SH-SY5Y (cell line): ENCODE results near the gene PAK1.

Experiments
- GATA2 ChIP-seq: IDR thresholded peaks from 2 replicates; pipeline ENCODE4 v1.6.1; 2011; ENCODE audit warnings: mild to moderate bottlenecking, low read depth, low read length
- GATA3 ChIP-seq: IDR thresholded peaks from 2 replicates; pipeline ENCODE4 v1.6.1; 2011; ENCODE audit warnings: low read depth, mild to moderate bottlenecking, low read length, moderate library complexity

The PAK1 gene

GRCh38 chr11:77283101-77283500, 190.8 kb downstream of the PAK1 start:
- TF ChIP-seq GATA2 (no peak), GATA3 (no peak)

- TF ChIP-seq GATA3: no peak
- TF ChIP-seq GATA2: no peak
These were observed 195.0 kb downstream of the PAK1 start for GRCh38 chr11:77278595-77279506.

GRCh38 chr11:77276271-77276670, 197.6 kb downstream of the PAK1 start:
- TF ChIP-seq GATA2 (no peak), GATA3 (no peak)
